SKM-1 (cell line): ENCODE data around the gene DGKB.

Source experiments
- DNase-seq: peaks from one replicate; lab custom pipeline; 2025; ENCODE audit not compliant: unreplicated experiment; lab: John Stamatoyannopoulos, UW

The DGKB gene

DNA sequence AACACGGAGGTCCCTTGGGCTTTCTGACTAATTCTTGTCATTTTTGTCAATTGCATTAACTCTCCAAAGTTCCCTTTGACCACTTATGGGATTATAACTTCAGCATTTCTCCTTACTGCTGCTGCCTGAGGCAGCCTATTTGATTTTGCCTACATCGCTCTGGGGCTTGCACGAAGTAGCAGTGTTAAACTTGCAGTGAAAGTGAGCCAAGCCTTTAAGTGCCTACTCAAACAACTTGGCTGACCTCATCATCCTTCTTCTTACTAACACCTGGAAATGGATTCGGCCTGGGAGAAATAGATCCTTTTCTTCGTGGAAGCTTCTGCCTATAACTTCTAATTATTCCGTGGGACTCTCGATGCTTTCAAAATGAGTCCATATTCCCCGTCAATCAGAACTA lies 76.6 kb downstream of the DGKB start:
- DNase-seq, result no peak

GRCh38 chr7:14822481-14822854 lies 80.1 kb downstream of the DGKB start:
- DNase-seq, result no peak

DNA sequence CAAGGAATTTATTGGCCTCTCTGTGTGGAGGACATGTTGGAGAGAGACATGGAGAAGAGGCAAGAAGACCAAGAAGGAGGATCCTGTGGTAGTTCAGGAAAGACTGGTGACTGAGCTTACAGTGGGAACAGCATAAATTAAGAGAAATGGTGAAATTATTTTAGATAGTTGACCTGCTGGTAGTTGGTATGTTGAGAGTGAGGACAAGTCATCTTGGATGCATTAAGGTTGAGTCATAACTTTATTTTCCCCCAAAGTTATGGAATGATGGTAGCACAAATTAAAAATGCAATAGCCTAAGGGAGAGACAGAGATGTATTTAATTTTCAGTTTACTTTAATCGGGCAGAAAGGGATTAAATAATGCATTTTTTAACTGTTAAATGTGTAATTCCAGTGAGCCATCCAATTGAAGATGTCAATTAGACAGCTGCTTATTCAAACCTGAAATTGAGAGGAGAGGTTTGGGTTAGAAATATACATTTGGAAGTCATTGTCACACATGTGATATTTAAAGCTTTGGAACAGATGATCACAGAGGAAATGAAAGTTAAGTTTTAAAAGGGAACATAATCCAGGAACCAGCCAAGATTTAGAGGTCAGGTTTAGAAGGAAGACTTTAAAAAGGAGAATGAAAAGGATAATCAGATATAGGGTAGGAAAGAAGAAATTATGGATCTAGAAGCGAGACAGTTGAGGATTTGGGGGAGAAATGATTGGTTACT lies 80.6 kb downstream of the DGKB start:
- no peak for DNase-seq

- no peak for DNase-seq
Observed at GRCh38 chr7:14818871-14819270, 83.7 kb downstream of the DGKB start.

- no peak for DNase-seq
Observed at GRCh38 chr7:14817829-14818614, 84.5 kb downstream of the DGKB start.

DNA sequence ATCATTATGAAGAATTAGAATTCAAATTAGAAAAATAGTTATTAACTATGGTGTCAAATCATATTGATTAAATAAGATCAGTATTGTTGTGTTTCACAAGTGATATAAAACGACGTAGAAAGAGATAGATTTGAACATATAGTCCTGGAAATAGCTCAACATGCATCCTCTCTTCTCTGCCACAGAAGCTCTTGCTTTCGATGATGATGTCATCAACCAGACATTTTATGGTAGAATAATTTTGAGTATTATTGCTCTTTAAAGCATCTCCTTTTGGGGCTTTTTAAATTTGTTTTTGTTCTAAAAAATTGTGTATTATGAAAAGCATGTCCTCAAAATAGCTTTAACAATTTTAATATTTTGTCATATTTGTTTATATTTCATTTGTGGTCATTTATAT lies 95.0 kb downstream of the DGKB start:
- DNase-seq, result no peak

GRCh38 chr7:14806891-14807290 lies 95.7 kb downstream of the DGKB start:
- no peak for DNase-seq

- DNase-seq, result no peak
Observed at GRCh38 chr7:14805105-14805719, 97.3 kb downstream of the DGKB start.

GRCh38 chr7:14800664-14801063 lies 101.9 kb downstream of the DGKB start:
- no peak for DNase-seq

- no peak for DNase-seq
Observed at GRCh38 chr7:14793151-14793550, 109.4 kb downstream of the DGKB start.

GRCh38 chr7:14787551-14787950 lies 115.0 kb downstream of the DGKB start:
- DNase-seq, result no peak

- no peak for DNase-seq
Observed at GRCh38 chr7:14786314-14786895, 116.1 kb downstream of the DGKB start.

DNA sequence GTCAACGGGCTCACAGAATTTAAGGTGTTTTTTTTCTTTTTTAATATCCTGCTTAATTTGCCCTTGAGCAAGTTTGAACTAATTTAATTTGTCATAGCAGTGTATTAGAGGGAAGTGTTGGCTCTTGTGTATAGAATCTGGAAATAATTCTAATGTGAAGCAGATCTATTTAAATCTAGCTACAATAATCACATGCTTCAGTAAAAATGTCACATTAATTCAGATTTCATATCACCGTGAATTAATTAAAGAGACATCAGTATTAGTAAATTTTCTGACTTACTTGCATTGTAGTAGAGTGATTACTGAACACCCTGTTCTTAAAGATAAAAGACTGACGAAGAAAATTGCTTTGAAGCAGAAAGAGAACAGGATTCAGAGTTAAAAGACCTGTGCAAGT lies 124.7 kb downstream of the DGKB start:
- no peak for DNase-seq

DNA sequence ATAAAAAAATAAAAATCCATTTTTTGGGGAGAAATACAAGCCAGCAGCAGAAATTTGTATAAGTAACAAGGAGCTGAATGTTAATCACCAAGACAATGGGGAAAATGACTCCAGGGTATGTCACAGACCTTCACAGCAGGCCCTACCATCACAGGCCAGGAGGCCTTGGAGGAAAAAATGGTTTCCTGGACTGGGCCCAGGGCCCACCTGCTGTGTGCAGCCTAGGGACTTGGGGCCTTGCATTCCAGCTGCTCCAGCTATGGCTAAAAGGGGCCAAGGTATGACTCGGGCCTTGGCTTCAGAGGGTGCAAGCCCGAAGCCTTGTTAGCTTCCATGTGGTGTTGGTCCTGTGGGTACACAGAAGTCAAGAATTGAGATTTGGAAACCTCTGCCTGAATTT lies 126.3 kb downstream of the DGKB start:
- no peak for DNase-seq

- DNase-seq, result no peak
Observed at GRCh38 chr7:14773729-14774271, 128.8 kb downstream of the DGKB start.

DNA sequence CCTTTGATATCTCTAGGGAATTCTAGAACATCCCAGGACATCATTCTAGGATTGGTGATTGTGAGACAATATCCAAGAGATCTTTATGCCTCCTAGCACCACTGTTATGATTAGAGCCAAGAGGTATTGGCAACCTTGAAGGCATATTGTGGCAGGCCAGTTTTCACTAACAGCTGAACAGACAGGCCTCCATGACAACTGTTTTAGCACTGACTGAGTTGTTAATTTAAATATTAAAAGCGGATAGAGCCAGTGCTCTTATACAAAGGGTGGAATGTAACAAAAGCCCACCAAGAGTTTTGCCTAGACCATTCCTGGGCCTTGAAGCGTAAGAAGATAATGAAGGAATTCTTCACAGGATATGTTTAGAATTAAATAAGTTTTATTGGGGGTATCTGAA lies 131.9 kb downstream of the DGKB start:
- no peak for DNase-seq

- no peak for DNase-seq
Observed at GRCh38 chr7:14769261-14769660, 133.3 kb downstream of the DGKB start.

GRCh38 chr7:14767716-14768425 lies 134.7 kb downstream of the DGKB start:
- no peak for DNase-seq

DNA sequence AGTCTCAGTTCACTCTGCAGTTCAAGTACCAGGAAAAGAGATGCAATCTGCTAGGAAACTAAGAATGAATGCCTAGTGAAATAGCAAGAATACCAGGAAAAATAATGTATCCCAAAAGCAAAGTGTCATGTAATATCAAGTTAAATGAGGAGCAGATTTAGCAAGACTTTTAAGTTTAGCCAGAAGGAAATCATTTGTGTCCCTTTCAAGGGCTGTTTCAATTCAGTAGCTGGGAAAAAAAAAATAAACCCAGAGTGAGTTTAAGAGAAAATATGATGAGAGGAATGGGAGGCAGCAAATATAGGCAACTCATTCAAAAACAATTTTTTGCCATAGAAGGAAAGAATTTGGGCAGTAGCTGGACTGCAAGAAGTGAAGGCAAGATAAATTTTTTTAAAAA lies 135.8 kb downstream of the DGKB start:
- no peak for DNase-seq

DNA sequence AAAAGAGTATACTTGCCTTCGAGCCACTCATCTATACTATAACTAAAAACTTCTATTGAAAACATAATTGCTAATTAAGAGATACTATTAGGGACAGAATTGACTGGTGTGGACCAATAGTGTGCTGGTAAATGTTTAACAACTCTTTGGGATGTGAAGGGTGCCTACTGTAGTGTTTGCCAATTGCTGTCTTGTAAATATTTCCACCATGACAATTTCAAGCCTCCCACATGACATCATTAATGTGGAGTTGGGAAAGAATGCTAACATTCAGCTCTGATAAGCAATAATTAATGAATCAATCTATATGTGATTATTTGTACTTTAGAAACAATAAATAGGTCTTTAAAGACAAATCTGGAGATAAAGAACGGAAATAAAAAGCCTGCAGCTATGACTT lies 136.8 kb downstream of the DGKB start:
- no peak for DNase-seq

GRCh38 chr7:14762561-14762960 lies 140.0 kb downstream of the DGKB start:
- no peak for DNase-seq
